HEK293 (cell line): ENCODE results near the gene CLRN1.
A peak's percentile ranks its signal among the peaks of the same experiment; 100 is the strongest.

ENCODE experiments used
- CTCF ChIA-PET: fragments of 350-600 bp; formaldehyde crosslinking; extraction: SDS; loops from one replicate; lab custom pipeline; 2021; ENCODE audit warnings: antibody characterized with exemption; lab: Yijun Ruan, JAX
- POLR2A ChIA-PET: fragments of 300-600 bp; formaldehyde crosslinking; extraction: SDS; loops from one replicate; lab custom pipeline; 2020; ENCODE audit warnings: antibody characterized with exemption, inconsistent platforms; lab: Yijun Ruan, JAX
- H3K27ac ChIP-seq: fragments of 200-500 bp; sonication (Bioruptor generic); 2 replicates; pipeline ENCODE4 v1.5.1; 2014; ENCODE audit warnings: low read depth, low read length, control low read depth, inconsistent platforms; ENCODE audit errors: extremely low read depth
- H3K36me3 ChIP-seq, 2 experiments: fragments of 200-500 bp in 1 of 2; sonication (Bioruptor generic) in 1 of 2; 1 replicate in 1 of 2; 2 replicates in 1 of 2; pipeline ENCODE4 v1.5.1; 2014 to 2017; ENCODE audit warnings: inconsistent platforms in 2 of 2, low read length in 2 of 2; ENCODE audit not compliant: control insufficient read depth in 2 of 2, insufficient read depth in 1 of 2
- H3K4me1 ChIP-seq: fragments of 200-500 bp; sonication (Bioruptor generic); 2 replicates; pipeline ENCODE4 v1.5.1; 2014; ENCODE audit warnings: mild to moderate bottlenecking, low read length, inconsistent platforms; ENCODE audit not compliant: control insufficient read depth, insufficient read depth
- H3K4me3 ChIP-seq: 2 replicates; pipeline ENCODE4 v1.5.1; 2011; ENCODE audit warnings: low read depth, mild to moderate bottlenecking, control low read depth, low read length, moderate library complexity
- H3K9me3 ChIP-seq: fragments of 200-500 bp; sonication (Bioruptor generic); 2 replicates; pipeline ENCODE4 v1.5.1; 2014; ENCODE audit warnings: low read depth, low read length, inconsistent platforms; ENCODE audit not compliant: control insufficient read depth, insufficient read depth
- EGR2 ChIP-seq: fragments of 450-650 bp; formaldehyde crosslinking; IDR thresholded peaks from 2 replicates; pipeline ENCODE4 v1.5.1; 2016; ENCODE audit warnings: low read depth, missing biosample characterization, missing genetic modification characterization
- PRDM10 ChIP-seq: fragments of 450-650 bp; formaldehyde crosslinking; IDR thresholded peaks from 2 replicates; pipeline ENCODE4 v1.5.1; 2016; ENCODE audit warnings: missing biosample characterization, missing genetic modification characterization
- SETDB1 ChIP-seq: IDR thresholded peaks from one replicate; pipeline ENCODE4 v1.6.1; 2017; ENCODE audit warnings: mild to moderate bottlenecking, low read length, moderate library complexity, mixed read lengths; ENCODE audit not compliant: insufficient read length
- TSHZ1 ChIP-seq: fragments of 450-650 bp; formaldehyde crosslinking; IDR thresholded peaks from 2 replicates; pipeline ENCODE4 v1.5.1; 2016; ENCODE audit warnings: missing biosample characterization, missing genetic modification characterization, borderline replicate concordance
- ZBTB21 ChIP-seq: fragments of 450-650 bp; formaldehyde crosslinking; IDR thresholded peaks from 2 replicates; pipeline ENCODE4 v1.5.1; 2017; ENCODE audit warnings: missing biosample characterization, missing genetic modification characterization
- ZNF112 ChIP-seq: fragments of 450-650 bp; formaldehyde crosslinking; IDR thresholded peaks from 2 replicates; pipeline ENCODE4 v1.5.0; 2017; ENCODE audit warnings: missing biosample characterization, missing genetic modification characterization
- ZNF114 ChIP-seq: fragments of 450-650 bp; formaldehyde crosslinking; IDR thresholded peaks from 2 replicates; pipeline ENCODE4 v1.5.0; 2017; ENCODE audit warnings: missing biosample characterization, missing genetic modification characterization
- ZNF133 ChIP-seq: fragments of 450-650 bp; formaldehyde crosslinking; IDR thresholded peaks from 2 replicates; pipeline ENCODE4 v1.5.1; 2016; ENCODE audit warnings: missing biosample characterization, missing genetic modification characterization
- ZNF202 ChIP-seq: fragments of 450-650 bp; formaldehyde crosslinking; IDR thresholded peaks from 2 replicates; pipeline ENCODE4 v1.5.1; 2016; ENCODE audit warnings: missing biosample characterization, missing genetic modification characterization, borderline replicate concordance
- ZNF335 ChIP-seq: fragments of 450-650 bp; formaldehyde crosslinking; conservative IDR thresholded peaks from 2 replicates; pipeline ENCODE4 v1.5.1; 2016; ENCODE audit warnings: missing biosample characterization, missing genetic modification characterization
- ZNF488 ChIP-seq: fragments of 450-650 bp; formaldehyde crosslinking; IDR thresholded peaks from 2 replicates; pipeline ENCODE4 v1.5.1; 2016; ENCODE audit warnings: missing biosample characterization, missing genetic modification characterization
- ZNF555 ChIP-seq: fragments of 450-650 bp; formaldehyde crosslinking; conservative IDR thresholded peaks from 2 replicates; pipeline ENCODE4 v1.5.1; 2017; ENCODE audit warnings: missing biosample characterization, mild to moderate bottlenecking, missing genetic modification characterization, inconsistent platforms
- ZNF561 ChIP-seq: fragments of 450-650 bp; IDR thresholded peaks from 2 replicates; pipeline ENCODE4 v1.5.1; 2018; ENCODE audit warnings: missing biosample characterization, missing genetic modification characterization, borderline replicate concordance
- ZNF571 ChIP-seq: fragments of 450-650 bp; formaldehyde crosslinking; IDR thresholded peaks from 2 replicates; pipeline ENCODE4 v1.5.0; 2017; ENCODE audit warnings: missing biosample characterization, missing genetic modification characterization
- ZNF580 ChIP-seq: fragments of 450-650 bp; formaldehyde crosslinking; IDR thresholded peaks from 2 replicates; pipeline ENCODE4 v1.5.1; 2016; ENCODE audit warnings: missing biosample characterization, missing genetic modification characterization
- ZNF626 ChIP-seq: fragments of 450-650 bp; sonication (Bioruptor Pico); formaldehyde crosslinking; IDR thresholded peaks from 2 replicates; pipeline ENCODE4 v1.5.1; 2018; ENCODE audit warnings: missing biosample characterization, missing genetic modification characterization, inconsistent platforms
- ZNF707 ChIP-seq: fragments of 450-650 bp; formaldehyde crosslinking; IDR thresholded peaks from 2 replicates; pipeline ENCODE4 v1.5.1; 2016; ENCODE audit warnings: missing biosample characterization, missing genetic modification characterization
- ZNF777 ChIP-seq: fragments of 450-650 bp; formaldehyde crosslinking; IDR thresholded peaks from 2 replicates; pipeline ENCODE4 v1.5.1; 2017; ENCODE audit warnings: missing biosample characterization, missing genetic modification characterization, borderline replicate concordance
- ZNF791 ChIP-seq: fragments of 450-650 bp; formaldehyde crosslinking; IDR thresholded peaks from 2 replicates; pipeline ENCODE4 v1.5.1; 2016; ENCODE audit warnings: missing biosample characterization, missing genetic modification characterization
- ZNF843 ChIP-seq: fragments of 450-650 bp; formaldehyde crosslinking; IDR thresholded peaks from 2 replicates; pipeline ENCODE4 v1.5.1; 2016; ENCODE audit warnings: missing biosample characterization, missing genetic modification characterization
- ZSCAN4 ChIP-seq: fragments of 450-650 bp; formaldehyde crosslinking; IDR thresholded peaks from 2 replicates; pipeline ENCODE4 v1.5.1; 2017; ENCODE audit warnings: missing biosample characterization, missing genetic modification characterization

The CLRN1 gene

GRCh38 chr3:150921209-150921608, 51.3 kb downstream of the CLRN1 start:
- no peaks in the 10 kb centered on the region for H3K36me3 ChIP-seq
- TF ChIP-seq TSHZ1 = no peak
- no peak for TF ChIP-seq ZNF335 (tag by site-specific recombination)
- peak; percentile 47; the same call in 1 of the 2 replicates for TF ChIP-seq ZSCAN4 (tag by site-specific recombination)
- ChIA-PET POLR2A (no interaction called here), CTCF (no interaction called here)
- no peak overlapping the region for H3K4me3 ChIP-seq
- no peak overlapping the region for H3K27ac ChIP-seq
- no peaks in the 10 kb centered on the region for H3K4me1 ChIP-seq
- no peaks in the 10 kb centered on the region for H3K9me3 ChIP-seq

GRCh38 chr3:150920236-150920635, 52.3 kb downstream of the CLRN1 start:
- no peak for TF ChIP-seq ZNF580 (tag by site-specific recombination)
- TF ChIP-seq ZNF843 = no peak
- no peak for TF ChIP-seq ZNF112 (tag by site-specific recombination)
- TF ChIP-seq ZNF555 = no peak
- TF ChIP-seq ZNF114 = no peak
- no peak for TF ChIP-seq ZNF707 (tag by site-specific recombination)
- no peak for TF ChIP-seq ZNF626 (tag by site-specific recombination)
- no peak for TF ChIP-seq ZNF777 (tag by site-specific recombination)
- TF ChIP-seq ZNF488 (tag by site-specific recombination) = no peak
- TF ChIP-seq ZNF561 = no peak
- H3K36me3 ChIP-seq = no peaks in the 10 kb centered on the region
- H3K27ac ChIP-seq = no peak overlapping the region
- POLR2A ChIA-PET = no interaction called here
- CTCF ChIA-PET = interaction anchor here (0.7 kb wide), 1 partner anchor 14 kb away, joined by 4 read pairs; no protein-coding TSS in a partner anchor
- no peaks in the 10 kb centered on the region for H3K9me3 ChIP-seq
- no peak overlapping the region for H3K4me3 ChIP-seq
- H3K4me1 ChIP-seq = no peaks in the 10 kb centered on the region

- no peaks in the 10 kb centered on the region for H3K9me3 ChIP-seq
- no peak overlapping the region for H3K27ac ChIP-seq
- no peak overlapping the region for H3K4me3 ChIP-seq
- ChIA-PET CTCF (no interaction called here), POLR2A (no interaction called here)
- no peaks in the 10 kb centered on the region for H3K4me1 ChIP-seq
- no peaks in the 10 kb centered on the region for H3K36me3 ChIP-seq
- TF ChIP-seq PRDM10 (tag by site-specific recombination) = no peak
- no peak for TF ChIP-seq ZNF202 (tag by site-specific recombination)
- TF ChIP-seq SETDB1 = no peak
- TF ChIP-seq ZBTB21 (tag by site-specific recombination) = no peak
- no peak for TF ChIP-seq ZNF133
- no peak for TF ChIP-seq EGR2 (tag by site-specific recombination)
- no peak for TF ChIP-seq ZNF791 (tag by site-specific recombination)
- TF ChIP-seq ZNF571 = no peak
Measured at GRCh38 chr3:150917951-150918350, 54.6 kb downstream of the CLRN1 start.
